ENCODE results near the gene LRP1B. TPM values are rescaled to one million over a fixed set of nuclear protein-coding genes. Genes with fewer than 3 reads are reported as not detected.

Gene LRP1B
- total and polyA plus RNA-seq, 8 donors = 0.03 to 1.6 (median 0.84) TPM

GRCh38 chr2:142134911-142135310, 4.1 kb upstream of the LRP1B start:
- H3K36me3 ChIP-seq = no peaks in the 10 kb centered on the region
- intact Hi-C loops (cut with DNase I) = no loop called here
- DNase-seq (no peak), ATAC-seq (no peak)
- no peaks in the 10 kb centered on the region for H3K9me3 ChIP-seq
- no peak overlapping the region for H3K27ac ChIP-seq
- H3K4me3 ChIP-seq = no peak overlapping the region
- TF ChIP-seq CTCF (IDR thresholded peaks at IDR 0.05) = no peak
- peaks cover 5 to 14% of the 10 kb centered on the region in 2 donors for H3K4me1 ChIP-seq
- H3K27me3 ChIP-seq = peaks cover 9 to 42% of the 10 kb centered on the region in 2 donors

GRCh38 chr2:142130111-142131009, 456 bp downstream of the LRP1B start:
- H3K4me1 ChIP-seq = peaks cover 5 to 16% of the 10 kb centered on the region in 2 donors
- H3K27ac ChIP-seq = no peak overlapping the region
- no peak for TF ChIP-seq CTCF (IDR thresholded peaks at IDR 0.05)
- no peaks in the 10 kb centered on the region for H3K36me3 ChIP-seq
- peak; percentile 44 to 82 (median 73) for DNase-seq
- intact Hi-C loops (cut with DNase I) = no loop called here
- H3K9me3 ChIP-seq = no peaks in the 10 kb centered on the region
- peak; percentile 90 for ATAC-seq
- peaks cover 20 to 57% of the 10 kb centered on the region in 2 donors for H3K27me3 ChIP-seq
- H3K4me3 ChIP-seq = peak overlapping the region; percentile 32 to 36

DNA sequence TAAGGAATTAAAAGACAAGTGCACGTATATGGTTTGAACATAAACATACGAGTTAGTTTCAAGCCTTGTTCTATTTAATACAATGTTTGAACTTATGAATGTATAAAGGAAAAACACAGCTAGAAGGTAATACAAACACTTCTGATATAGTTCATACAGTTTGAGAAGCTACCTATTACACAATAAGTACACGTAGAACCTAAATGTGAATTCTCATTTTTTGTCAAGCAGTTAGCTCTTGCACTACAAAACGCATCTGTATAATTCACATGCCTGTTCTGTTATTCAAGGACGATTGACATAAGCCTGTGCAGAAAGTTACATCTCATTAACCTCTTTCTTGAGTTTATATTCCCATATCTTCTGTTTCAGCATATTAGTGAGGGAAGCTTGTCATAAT, 2.7 kb downstream of the LRP1B start:
- DNase-seq (no peak), ATAC-seq (no peak)
- TF ChIP-seq CTCF (IDR thresholded peaks at IDR 0.05) = no peak
- H3K36me3 ChIP-seq = no peaks in the 10 kb centered on the region
- no peak overlapping the region for H3K27ac ChIP-seq
- H3K4me1 ChIP-seq = peaks cover 5 to 16% of the 10 kb centered on the region in 2 donors
- intact Hi-C loops (cut with DNase I) = no loop called here
- H3K9me3 ChIP-seq = no peaks in the 10 kb centered on the region
- no peak overlapping the region for H3K4me3 ChIP-seq
- H3K27me3 ChIP-seq = peaks cover 20 to 46% of the 10 kb centered on the region in 2 donors

GRCh38 chr2:142127248-142127647, 3.6 kb downstream of the LRP1B start:
- H3K27ac ChIP-seq = no peak overlapping the region
- no peak for DNase-seq
- H3K36me3 ChIP-seq = no peaks in the 10 kb centered on the region
- no peak for ATAC-seq
- peaks cover 5 to 16% of the 10 kb centered on the region in 2 donors for H3K4me1 ChIP-seq
- no peaks in the 10 kb centered on the region for H3K9me3 ChIP-seq
- intact Hi-C loops (cut with DNase I) = no loop called here
- peaks cover 17 to 38% of the 10 kb centered on the region in 2 donors for H3K27me3 ChIP-seq
- H3K4me3 ChIP-seq = no peak overlapping the region
- no peak for TF ChIP-seq CTCF (IDR thresholded peaks at IDR 0.05)

- DNase-seq (no peak), ATAC-seq (no peak)
- H3K4me1 ChIP-seq = no peaks in the 10 kb centered on the region
- H3K27me3 ChIP-seq = peaks cover 8 to 12% of the 10 kb centered on the region in 2 donors
- H3K36me3 ChIP-seq = no peaks in the 10 kb centered on the region
- TF ChIP-seq CTCF (IDR thresholded peaks at IDR 0.05) = no peak
- intact Hi-C loops (cut with DNase I) = no loop called here
- H3K27ac ChIP-seq = no peak overlapping the region
- H3K4me3 ChIP-seq = no peak overlapping the region
- no peaks in the 10 kb centered on the region for H3K9me3 ChIP-seq
Observed at GRCh38 chr2:142124706-142125105, 6.1 kb downstream of the LRP1B start.

All from left lung (tissue), 10 donors.